A673 (cell line): ENCODE measurements around the gene PIK3R1. TPM values are rescaled to one million over a fixed set of nuclear protein-coding genes. Genes with fewer than 3 reads are reported as not detected.

ENCODE experiments used
- BruUV-seq: library from RNA; stranded (reverse); fragments of 400-500 nt; replicated peaks from 2 replicates; lab custom pipeline; 2021; lab: Mats Ljungman, UMichigan
- CTCF ChIA-PET: fragments of 300-600 bp; sonication (Branson Sonifier 250); formaldehyde crosslinking; loops from one replicate; lab custom pipeline; 2022; ENCODE audit warnings: antibody characterized with exemption; lab: Charles Lee
- POLR2A ChIA-PET: fragments of 300-600 bp; sonication (Branson Sonifier 250); formaldehyde crosslinking; loops from one replicate; lab custom pipeline; 2022; ENCODE audit warnings: antibody characterized with exemption; ENCODE audit not compliant: low non-redundant PET; lab: Charles Lee
- DNase-seq: peaks from one replicate; pipeline ENCODE4 v3.0.0-alpha.2; 2015; ENCODE audit warnings: low spot score
- H3K27ac ChIP-seq: fragments of 200-600 bp; sonication (generic); 2 replicates; pipeline ENCODE4 v1.5.1; 2016; ENCODE audit warnings: mixed run types, low read depth, mild to moderate bottlenecking, mixed read lengths, antibody characterized with exemption, low read length; ENCODE audit not compliant: poor library complexity, severe bottlenecking
- H3K27me3 ChIP-seq: fragments of 200-600 bp; sonication (generic); replicated peaks from 2 replicates; pipeline ENCODE4 v1.6.1; 2017; ENCODE audit warnings: mixed run types, low read depth, mild to moderate bottlenecking, mixed read lengths, antibody characterized with exemption, low read length; ENCODE audit not compliant: insufficient read depth, poor library complexity
- H3K36me3 ChIP-seq: fragments of 200-600 bp; sonication (generic); 2 replicates; pipeline ENCODE4 v1.6.1; 2016; ENCODE audit warnings: mixed run types, mild to moderate bottlenecking, mixed read lengths, antibody characterized with exemption, low read length; ENCODE audit not compliant: insufficient read depth, poor library complexity, severe bottlenecking
- H3K4me1 ChIP-seq: fragments of 200-600 bp; sonication (generic); 2 replicates; pipeline ENCODE4 v1.6.1; 2017; ENCODE audit warnings: mixed run types, mild to moderate bottlenecking, mixed read lengths, antibody characterized with exemption, low read length; ENCODE audit not compliant: insufficient read depth, poor library complexity, severe bottlenecking
- H3K4me3 ChIP-seq: fragments of 200-600 bp; sonication (generic); 2 replicates; pipeline ENCODE4 v1.5.1; 2016; ENCODE audit warnings: low read depth, mixed run types, mild to moderate bottlenecking, mixed read lengths, low read length; ENCODE audit not compliant: poor library complexity, severe bottlenecking
- H3K9me3 ChIP-seq: fragments of 200-600 bp; sonication (generic); 2 replicates; pipeline ENCODE4 v1.6.1; 2016; ENCODE audit warnings: mixed run types, low read depth, mild to moderate bottlenecking, mixed read lengths, antibody characterized with exemption, low read length; ENCODE audit not compliant: poor library complexity, severe bottlenecking
- EZH2 ChIP-seq: fragments of 200-600 bp; sonication (generic); IDR thresholded peaks from 2 replicates; pipeline ENCODE4 v1.6.1; 2017; ENCODE audit warnings: borderline replicate concordance, low read depth, mild to moderate bottlenecking, mixed read lengths, antibody characterized with exemption, low read length; ENCODE audit not compliant: poor library complexity, severe bottlenecking
- intact Hi-C: fragments of 100-400 bp; cut with micrococcal nuclease; formaldehyde crosslinking; loops from one replicate; pipeline ENCODE4 v1.10.0; 2022; ENCODE audit not compliant: unreplicated experiment
- total RNA-seq: library from RNA; stranded (reverse); gene quantifications from 2 replicates; pipeline ENCODE4 v1.2.3, GENCODE V29; 2021
- TF ChIP-seq, protein P1 (sequence below): fragments of 300-800, 200-600 bp; sonication (generic); conservative IDR thresholded peaks from 2 replicates; pipeline ENCODE4 v1.5.1; 2017; ENCODE audit warnings: low read depth, mild to moderate bottlenecking, antibody characterized with exemption, low read length, moderate library complexity, mixed read lengths

Gene PIK3R1
- total RNA-seq, 1 experiment from 2014 or later = 57.9 TPM

- intact Hi-C loops = loop anchor here (10.0 kb wide), 2 partner anchors 615 to 1105 kb away; no protein-coding TSS in a partner anchor
- no peak for TF ChIP-seq EZH2
- TF ChIP-seq, protein P1, sequence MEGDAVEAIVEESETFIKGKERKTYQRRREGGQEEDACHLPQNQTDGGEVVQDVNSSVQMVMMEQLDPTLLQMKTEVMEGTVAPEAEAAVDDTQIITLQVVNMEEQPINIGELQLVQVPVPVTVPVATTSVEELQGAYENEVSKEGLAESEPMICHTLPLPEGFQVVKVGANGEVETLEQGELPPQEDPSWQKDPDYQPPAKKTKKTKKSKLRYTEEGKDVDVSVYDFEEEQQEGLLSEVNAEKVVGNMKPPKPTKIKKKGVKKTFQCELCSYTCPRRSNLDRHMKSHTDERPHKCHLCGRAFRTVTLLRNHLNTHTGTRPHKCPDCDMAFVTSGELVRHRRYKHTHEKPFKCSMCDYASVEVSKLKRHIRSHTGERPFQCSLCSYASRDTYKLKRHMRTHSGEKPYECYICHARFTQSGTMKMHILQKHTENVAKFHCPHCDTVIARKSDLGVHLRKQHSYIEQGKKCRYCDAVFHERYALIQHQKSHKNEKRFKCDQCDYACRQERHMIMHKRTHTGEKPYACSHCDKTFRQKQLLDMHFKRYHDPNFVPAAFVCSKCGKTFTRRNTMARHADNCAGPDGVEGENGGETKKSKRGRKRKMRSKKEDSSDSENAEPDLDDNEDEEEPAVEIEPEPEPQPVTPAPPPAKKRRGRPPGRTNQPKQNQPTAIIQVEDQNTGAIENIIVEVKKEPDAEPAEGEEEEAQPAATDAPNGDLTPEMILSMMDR = no peak
Measured at GRCh38 chr5:68259700-68260099, 44.1 kb downstream of the PIK3R1 start.

DNA sequence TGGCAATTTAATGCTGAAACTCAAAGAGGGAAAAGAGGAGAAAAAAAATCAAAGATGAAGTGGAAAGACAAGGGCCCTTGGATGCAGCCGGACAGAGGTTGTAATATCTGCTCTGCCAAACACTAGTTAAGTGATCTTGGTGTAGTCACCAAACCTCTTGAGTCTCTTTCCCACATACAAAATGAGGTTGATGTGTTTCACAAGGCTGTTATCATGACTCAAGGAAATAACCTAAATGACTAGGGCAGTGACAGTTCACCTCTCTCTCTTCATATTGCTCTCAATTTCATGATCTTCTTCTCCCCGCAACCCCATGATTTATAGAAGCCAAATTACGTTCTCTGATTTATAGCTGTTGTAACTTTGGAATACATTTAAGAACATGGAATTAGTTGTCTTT is 44.9 kb downstream of the PIK3R1 start:
- no peak for TF ChIP-seq EZH2
- TF ChIP-seq, protein P1 = no peak
- Histone ChIP-seq H3K27me3 (no peaks in the 10 kb centered on the region), H3K36me3 (no peaks in the 10 kb centered on the region), H3K4me1 (peaks cover 53% of the 10 kb centered on the region), H3K9me3 (peaks cover 3% of the 10 kb centered on the region), H3K27ac (no peak overlapping the region), H3K4me3 (no peak overlapping the region)
- intact Hi-C loops = no loop called here
- no TSS peak for BruUV-seq
- ChIA-PET CTCF (no interaction called here), POLR2A (interaction anchor here (0.7 kb wide), 1 partner anchor 612 kb away, joined by 5 read pairs; no protein-coding TSS in a partner anchor)
- DNase-seq = no peak

More at GRCh38 chr5:68259700-68260099, 44.1 kb downstream of the PIK3R1 start:
- BruUV-seq = no TSS peak
- ChIA-PET POLR2A (no interaction called here), CTCF (no interaction called here)
- Histone ChIP-seq H3K4me3 (no peak overlapping the region), H3K4me1 (peaks cover 61% of the 10 kb centered on the region), H3K36me3 (no peaks in the 10 kb centered on the region), H3K27ac (no peak overlapping the region), H3K9me3 (no peaks in the 10 kb centered on the region), H3K27me3 (no peaks in the 10 kb centered on the region)
- no peak for DNase-seq

GRCh38 chr5:68261169-68261568 is 45.6 kb downstream of the PIK3R1 start:
- no peak for DNase-seq

More at GRCh38 chr5:68261169-68261568, 45.6 kb downstream of the PIK3R1 start:
- BruUV-seq = no TSS peak
- ChIA-PET CTCF (no interaction called here), POLR2A (no interaction called here)
- peaks cover 5% of the 10 kb centered on the region for H3K9me3 ChIP-seq
- no peak overlapping the region for H3K4me3 ChIP-seq
- H3K27me3 ChIP-seq = no peaks in the 10 kb centered on the region
- no peak for TF ChIP-seq EZH2
- TF ChIP-seq, protein P1 = no peak
- no peaks in the 10 kb centered on the region for H3K36me3 ChIP-seq
- H3K27ac ChIP-seq = no peak overlapping the region
- intact Hi-C loops = no loop called here
- peaks cover 50% of the 10 kb centered on the region for H3K4me1 ChIP-seq
